ENCODE measurements around the gene ALG14.

DNA sequence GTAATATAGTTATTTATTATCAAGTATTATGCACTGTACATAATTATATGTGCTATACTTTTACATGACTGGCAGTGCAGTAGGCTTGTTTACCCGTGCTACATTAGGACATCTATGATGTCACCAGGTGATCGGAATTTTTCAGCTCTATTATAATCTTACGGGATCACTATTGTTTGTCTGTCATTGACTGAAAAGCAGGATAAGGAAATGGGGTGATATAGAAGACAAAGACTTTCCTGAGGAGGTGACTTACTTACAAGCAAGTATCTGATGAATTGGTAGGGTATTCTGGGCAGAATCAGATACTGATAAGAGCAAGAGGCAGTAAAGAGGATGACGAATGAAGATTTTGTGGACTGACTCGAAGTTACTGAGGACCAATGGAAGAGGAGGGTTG is 80.6 kb downstream of the ALG14 start:
- TF ChIP-seq, protein P1, sequence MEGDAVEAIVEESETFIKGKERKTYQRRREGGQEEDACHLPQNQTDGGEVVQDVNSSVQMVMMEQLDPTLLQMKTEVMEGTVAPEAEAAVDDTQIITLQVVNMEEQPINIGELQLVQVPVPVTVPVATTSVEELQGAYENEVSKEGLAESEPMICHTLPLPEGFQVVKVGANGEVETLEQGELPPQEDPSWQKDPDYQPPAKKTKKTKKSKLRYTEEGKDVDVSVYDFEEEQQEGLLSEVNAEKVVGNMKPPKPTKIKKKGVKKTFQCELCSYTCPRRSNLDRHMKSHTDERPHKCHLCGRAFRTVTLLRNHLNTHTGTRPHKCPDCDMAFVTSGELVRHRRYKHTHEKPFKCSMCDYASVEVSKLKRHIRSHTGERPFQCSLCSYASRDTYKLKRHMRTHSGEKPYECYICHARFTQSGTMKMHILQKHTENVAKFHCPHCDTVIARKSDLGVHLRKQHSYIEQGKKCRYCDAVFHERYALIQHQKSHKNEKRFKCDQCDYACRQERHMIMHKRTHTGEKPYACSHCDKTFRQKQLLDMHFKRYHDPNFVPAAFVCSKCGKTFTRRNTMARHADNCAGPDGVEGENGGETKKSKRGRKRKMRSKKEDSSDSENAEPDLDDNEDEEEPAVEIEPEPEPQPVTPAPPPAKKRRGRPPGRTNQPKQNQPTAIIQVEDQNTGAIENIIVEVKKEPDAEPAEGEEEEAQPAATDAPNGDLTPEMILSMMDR (IDR thresholded peaks at IDR 0.05), result no peak
- TF ChIP-seq EZH2 (IDR thresholded peaks at IDR 0.05), result no peak

Data from neural progenitor cell (in vitro differentiated cells).